Activated CD4-positive, alpha-beta T cell treated with anti-CD3 and anti-CD28 coated beads, Interleukin-2, Interleukin-4, amounts not matched to agents 100 ng/mL and 50 ng/mL, durations not matched to agents 16 hours and 8 hours (primary cell): Measurements from ENCODE around the gene SGCD.

Source experiments
- DNase-seq: peaks from one replicate; pipeline ENCODE4 v3.0.0-alpha.2; 2020; ENCODE audit warnings: low spot score

SGCD gene

GRCh38 chr5:156513123-156513815 lies 186.3 kb downstream of the SGCD start:
- DNase-seq, result no peak

GRCh38 chr5:156515121-156515520 lies 188.2 kb downstream of the SGCD start:
- DNase-seq, result no peak

- no peak for DNase-seq
Measured at GRCh38 chr5:156515803-156516360, 188.9 kb downstream of the SGCD start.

- no peak for DNase-seq
Measured at GRCh38 chr5:156522651-156523529, 195.9 kb downstream of the SGCD start.

GRCh38 chr5:156523607-156524006 lies 196.6 kb downstream of the SGCD start:
- DNase-seq, result no peak

GRCh38 chr5:156526081-156526925 lies 199.3 kb downstream of the SGCD start:
- no peak for DNase-seq

- DNase-seq, result no peak
Measured at GRCh38 chr5:156527611-156528010, 200.6 kb downstream of the SGCD start.

- no peak for DNase-seq
Measured at GRCh38 chr5:156528673-156529072, 201.7 kb downstream of the SGCD start.

GRCh38 chr5:156529892-156530291 lies 202.9 kb downstream of the SGCD start:
- DNase-seq, result no peak

GRCh38 chr5:156531199-156531598 lies 204.2 kb downstream of the SGCD start:
- no peak for DNase-seq

GRCh38 chr5:156532921-156533320 lies 206.0 kb downstream of the SGCD start:
- no peak for DNase-seq

GRCh38 chr5:156534085-156534484 lies 207.1 kb downstream of the SGCD start:
- DNase-seq, result no peak

- no peak for DNase-seq
Measured at GRCh38 chr5:156534906-156535485, 208.0 kb downstream of the SGCD start.

- no peak for DNase-seq
Measured at GRCh38 chr5:156540491-156540890, 213.5 kb downstream of the SGCD start.

- no peak for DNase-seq
Measured at GRCh38 chr5:156541582-156541981, 214.6 kb downstream of the SGCD start.

- DNase-seq, result no peak
Measured at GRCh38 chr5:156543348-156544145, 216.6 kb downstream of the SGCD start.

GRCh38 chr5:156552855-156553358 lies 225.9 kb downstream of the SGCD start:
- no peak for DNase-seq

GRCh38 chr5:156556666-156557406 lies 229.9 kb downstream of the SGCD start:
- no peak for DNase-seq

- no peak for DNase-seq
Measured at GRCh38 chr5:156560002-156560401, 233.0 kb downstream of the SGCD start.

GRCh38 chr5:156561651-156562050 lies 234.7 kb downstream of the SGCD start:
- DNase-seq, result no peak
